Anterior cingulate cortex (tissue), 58 donors: ENCODE measurements around the gene PTPRN2.
A peak's percentile ranks its signal among the peaks of the same experiment; 100 is the strongest.
"Not testable (repeated sequence)": the region's sequence is repeated elsewhere in the genome, so short reads cannot be mapped to it uniquely, and the experiment has no call there.

Source experiments
- DNase-seq, 58 donors: peaks; one replicate each; lab custom pipeline; 2025; lab: John Stamatoyannopoulos, UW

Gene PTPRN2

GRCh38 chr7:158587162-158588084, at the start of gene PTPRN2:
Gene PTPRN2 (minus strand): TSS chr7:158587823.
- DNase-seq: peak in 46 of 58 donors; percentile 18 to 80 (median 49)

- DNase-seq: no peak
Measured at GRCh38 chr7:158633055-158633956, 45.7 kb upstream of the PTPRN2 start.

- no peak for DNase-seq
Measured at GRCh38 chr7:158631574-158632195, 44.1 kb upstream of the PTPRN2 start.

GRCh38 chr7:158626289-158626688, 38.7 kb upstream of the PTPRN2 start:
- not testable (repeated sequence) for DNase-seq

GRCh38 chr7:158623241-158623640, 35.6 kb upstream of the PTPRN2 start:
- no peak for DNase-seq

- DNase-seq: no peak
Measured at GRCh38 chr7:158620839-158621441, 33.3 kb upstream of the PTPRN2 start.

- no peak for DNase-seq
Measured at GRCh38 chr7:158620418-158620817, 32.8 kb upstream of the PTPRN2 start.

GRCh38 chr7:158618745-158619140, 31.1 kb upstream of the PTPRN2 start:
- no peak for DNase-seq

GRCh38 chr7:158617737-158618128, 30.1 kb upstream of the PTPRN2 start:
- DNase-seq: no peak

- no peak for DNase-seq
Measured at GRCh38 chr7:158616050-158616449, 28.4 kb upstream of the PTPRN2 start.

- no peak for DNase-seq
Measured at GRCh38 chr7:158614700-158615099, 27.1 kb upstream of the PTPRN2 start.

GRCh38 chr7:158613481-158613880, 25.9 kb upstream of the PTPRN2 start:
- DNase-seq: no peak

- DNase-seq: no peak
Measured at GRCh38 chr7:158612546-158612945, 24.9 kb upstream of the PTPRN2 start.

GRCh38 chr7:158611541-158611940, 23.9 kb upstream of the PTPRN2 start:
- DNase-seq: no peak

GRCh38 chr7:158609313-158609974, 21.8 kb upstream of the PTPRN2 start:
- DNase-seq: no peak

GRCh38 chr7:158607563-158607962, 19.9 kb upstream of the PTPRN2 start:
- DNase-seq: no peak

- no peak for DNase-seq
Measured at GRCh38 chr7:158606671-158607424, 19.2 kb upstream of the PTPRN2 start.

- no peak for DNase-seq
Measured at GRCh38 chr7:158606129-158606528, 18.5 kb upstream of the PTPRN2 start.
